ENCODE data around the gene PXMP2. TPM values are rescaled to one million over a fixed set of nuclear protein-coding genes. Genes with fewer than 3 reads are reported as not detected.
"Not testable (repeated sequence)": the region's sequence is repeated elsewhere in the genome, so short reads cannot be mapped to it uniquely, and the experiment has no call there.

The PXMP2 gene
- total RNA-seq, 1 donor from 2014 or later, result 28.0 TPM

DNA sequence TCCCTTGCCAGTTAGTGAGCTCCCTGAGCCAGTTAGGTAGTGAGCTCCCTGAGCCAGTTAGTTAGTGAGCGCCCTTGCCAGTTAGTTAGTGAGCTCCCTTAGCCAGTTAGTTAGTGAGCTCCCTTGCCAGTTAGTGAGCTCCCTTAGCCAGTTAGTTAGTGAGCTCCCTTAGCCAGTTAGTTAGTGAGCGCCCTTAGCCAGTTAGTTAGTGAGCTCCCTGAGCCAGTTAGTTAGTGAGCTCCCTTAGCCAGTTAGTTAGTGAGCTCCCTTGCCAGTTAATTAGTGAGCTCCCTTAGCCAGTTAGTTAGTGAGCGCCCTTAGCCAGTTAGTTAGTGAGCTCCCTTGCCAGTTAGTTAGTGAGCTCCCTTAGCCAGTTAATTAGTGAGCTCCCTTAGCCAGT is 4.6 kb downstream of the PXMP2 start:
- intact Hi-C loops (cut with micrococcal nuclease), result not testable (repeated sequence)

DNA sequence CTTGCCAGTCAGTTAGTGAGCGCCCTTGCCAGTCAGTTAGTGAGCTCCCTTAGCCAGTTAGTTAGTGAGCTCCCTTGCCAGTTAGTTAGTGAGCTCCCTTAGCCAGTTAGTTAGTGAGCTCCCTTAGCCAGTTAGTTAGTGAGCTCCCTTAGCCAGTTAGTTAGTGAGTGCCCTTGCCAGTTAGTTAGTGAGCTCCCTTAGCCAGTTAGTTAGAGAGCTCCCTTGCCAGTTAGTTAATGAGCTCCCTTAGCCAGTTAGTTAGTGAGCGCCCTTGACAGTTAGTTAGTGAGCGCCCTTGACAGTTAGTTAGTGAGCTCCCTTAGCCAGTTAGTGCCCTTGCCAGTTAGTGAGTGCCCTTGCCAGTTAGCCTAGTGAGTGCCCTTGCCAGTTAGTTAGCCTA is 7.5 kb downstream of the PXMP2 start:
- intact Hi-C loops (cut with micrococcal nuclease), result not testable (repeated sequence)

DNA sequence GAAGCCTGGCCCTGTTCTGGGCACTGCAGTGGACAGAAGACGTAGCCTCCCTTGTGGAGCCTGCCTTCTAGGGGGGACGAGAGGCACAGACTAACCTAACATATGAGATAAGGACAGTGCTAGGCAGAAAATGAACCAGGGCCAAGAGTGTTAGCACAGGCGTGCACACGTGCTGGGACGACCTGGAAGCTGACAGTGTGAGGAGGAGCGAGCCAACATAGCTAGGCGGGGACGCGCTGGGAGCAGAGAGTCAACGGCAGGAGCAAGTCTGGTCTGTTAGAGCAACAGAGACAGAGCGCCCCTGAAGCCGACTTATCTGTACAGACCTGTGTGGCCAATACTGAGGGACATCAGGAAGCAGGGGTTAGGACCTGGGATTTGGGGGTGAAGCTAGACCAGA is 8.0 kb downstream of the PXMP2 start:
- intact Hi-C loops (cut with micrococcal nuclease), result no loop called here

DNA sequence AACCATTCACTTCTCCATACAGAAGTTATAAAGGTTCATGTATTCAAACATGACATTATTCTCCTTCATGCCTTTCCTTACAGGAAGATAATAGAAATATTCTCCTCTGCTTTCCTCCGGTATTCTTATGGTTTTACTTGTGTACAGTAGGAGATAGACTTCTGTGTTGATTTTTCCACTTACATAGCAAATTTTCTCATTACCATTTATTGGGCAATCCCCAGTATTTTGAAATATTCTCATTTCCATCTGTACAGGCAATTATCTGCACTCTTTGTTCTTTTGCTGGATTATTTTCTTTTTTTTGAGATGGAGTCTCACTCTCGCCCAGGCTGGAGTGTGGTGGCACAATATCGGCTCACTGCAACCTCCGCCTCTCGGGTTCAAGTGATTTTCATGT is 11.0 kb downstream of the PXMP2 start:
- intact Hi-C loops (cut with micrococcal nuclease), result no loop called here

DNA sequence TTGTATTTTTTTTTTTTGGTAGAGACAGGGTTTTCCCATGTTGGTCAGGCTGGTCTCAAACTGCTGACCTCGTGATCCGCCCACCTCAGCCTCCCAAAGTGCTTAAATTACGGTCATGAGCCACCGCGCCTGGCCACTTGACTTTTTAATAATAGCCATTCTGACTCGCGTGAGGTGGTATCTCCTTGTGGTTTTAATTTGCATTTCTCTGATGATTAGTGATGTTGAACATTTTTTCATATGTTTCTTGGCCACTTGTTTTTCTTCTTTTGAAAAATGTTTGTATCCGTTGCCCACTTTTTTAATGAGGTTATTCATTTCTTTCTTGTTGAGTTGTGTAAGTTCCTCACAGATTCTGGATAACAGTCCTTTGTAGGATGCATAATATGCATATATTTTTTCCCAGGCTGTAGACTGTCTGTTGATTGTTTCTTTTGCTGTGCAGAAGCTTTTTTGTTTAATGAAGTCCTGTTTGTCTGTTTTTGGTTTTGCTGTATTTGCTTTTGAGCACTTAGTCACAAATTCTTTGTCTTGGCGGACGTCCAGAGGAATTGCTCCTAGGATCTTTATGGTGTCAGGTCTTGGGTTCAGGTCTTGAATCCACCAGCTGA is 12.9 kb downstream of the PXMP2 start:
- intact Hi-C loops (cut with micrococcal nuclease), result no loop called here

DNA sequence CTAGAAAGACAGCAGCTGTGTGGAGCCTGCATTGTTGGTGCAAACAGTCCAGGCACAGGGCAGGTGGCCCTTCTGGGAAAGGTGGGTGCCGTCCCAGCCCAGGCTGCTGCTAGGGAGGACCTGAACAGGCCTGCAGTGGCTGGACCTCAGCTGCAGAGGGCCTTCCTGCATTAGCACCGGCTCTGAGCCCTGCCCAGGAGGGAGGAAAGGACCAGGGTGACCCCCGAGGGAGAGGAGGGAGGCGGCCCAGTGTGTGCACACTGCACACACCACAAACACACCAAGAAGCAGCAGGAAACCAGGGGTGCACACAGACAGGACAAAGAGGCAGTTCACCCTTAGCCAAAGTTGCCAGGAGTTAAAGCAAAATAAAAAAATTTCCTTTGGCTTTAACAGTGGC is 15.3 kb downstream of the PXMP2 start:
- intact Hi-C loops (cut with micrococcal nuclease), result no loop called here

DNA sequence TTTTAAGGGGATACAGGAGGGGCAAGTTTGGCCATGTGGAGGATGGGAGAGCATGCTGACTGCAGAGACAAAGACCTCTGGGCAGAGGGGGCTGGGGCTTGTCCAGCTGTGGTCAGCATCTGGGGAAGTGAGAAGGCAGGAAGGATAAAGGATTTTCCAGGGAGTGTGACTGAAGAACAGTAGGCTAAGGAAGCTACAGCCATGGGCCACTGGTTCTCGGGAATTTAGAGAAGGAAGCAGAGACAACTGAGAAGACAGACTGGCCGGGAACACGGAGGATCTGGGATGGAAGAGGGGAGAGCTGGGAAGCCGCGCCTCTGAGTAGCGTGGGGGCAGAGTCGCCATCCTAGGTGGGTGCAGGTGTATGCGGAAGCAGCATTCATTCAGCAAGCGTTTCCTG is 16.3 kb downstream of the PXMP2 start:
- intact Hi-C loops (cut with micrococcal nuclease), result no loop called here

DNA sequence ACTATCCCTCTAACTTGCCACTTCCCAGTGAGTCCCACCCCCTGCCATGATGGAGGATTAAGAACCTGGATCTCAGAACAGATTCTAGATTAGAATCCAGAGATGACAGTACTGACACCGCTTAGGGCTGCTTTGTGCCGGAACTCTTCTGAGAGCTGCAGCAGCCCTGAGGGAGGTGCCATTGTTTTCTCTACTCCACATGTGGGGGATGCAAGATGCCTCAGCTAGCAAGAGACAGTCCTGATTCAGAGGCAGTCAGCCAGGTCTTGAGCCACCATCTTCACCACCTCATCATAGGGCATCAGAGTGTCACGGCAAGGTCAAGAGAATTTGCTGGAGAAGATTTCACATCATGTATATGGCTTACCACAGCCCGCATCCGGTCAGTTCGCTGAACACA is 19.9 kb downstream of the PXMP2 start:
- intact Hi-C loops (cut with micrococcal nuclease), result no loop called here

DNA sequence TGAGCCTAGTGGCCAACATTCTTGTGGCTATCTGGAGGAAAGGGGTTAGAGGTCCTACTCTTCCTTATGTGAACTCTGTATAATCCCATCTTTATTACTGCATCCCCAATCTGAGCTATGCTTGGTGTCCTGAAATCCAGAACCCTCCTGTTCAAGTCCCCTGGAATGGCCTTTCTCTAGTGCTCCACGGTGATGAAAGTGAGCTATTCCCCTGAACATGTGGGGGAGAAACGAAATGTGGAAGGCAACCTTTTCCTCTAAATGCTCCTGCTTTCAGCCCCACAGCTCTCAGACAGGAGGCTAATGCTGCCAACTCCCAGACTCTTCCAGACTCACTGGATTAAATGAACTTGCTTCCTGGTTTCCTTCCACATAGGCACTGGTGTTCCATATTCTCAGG is 20.8 kb downstream of the PXMP2 start:
- intact Hi-C loops (cut with micrococcal nuclease), result no loop called here

DNA sequence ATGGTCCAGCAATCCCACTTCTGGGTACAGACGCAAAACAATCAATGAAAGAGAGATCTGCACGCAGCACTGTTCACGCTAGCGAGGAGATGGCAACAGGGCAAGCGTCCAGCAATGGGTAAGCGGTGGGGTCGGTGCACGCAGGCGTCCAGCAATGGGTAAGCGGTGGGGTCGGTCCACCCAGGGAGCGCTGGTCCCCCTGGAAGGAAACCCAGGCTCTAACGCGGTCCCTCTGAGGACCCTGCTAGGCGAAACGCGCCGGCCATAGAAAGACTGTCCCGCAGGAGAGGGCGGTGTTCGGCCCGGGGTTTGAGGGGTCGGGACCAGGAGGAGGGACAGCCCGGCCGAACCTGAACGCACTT is 22.6 kb downstream of the PXMP2 start:
- intact Hi-C loops (cut with micrococcal nuclease), result loop anchor here (1.0 to 2.0 kb wide), 4 partner anchors 23 to 370 kb away; partner anchors contain the start of genes GOLGA3, POLE, PXMP2 and ZNF140

DNA sequence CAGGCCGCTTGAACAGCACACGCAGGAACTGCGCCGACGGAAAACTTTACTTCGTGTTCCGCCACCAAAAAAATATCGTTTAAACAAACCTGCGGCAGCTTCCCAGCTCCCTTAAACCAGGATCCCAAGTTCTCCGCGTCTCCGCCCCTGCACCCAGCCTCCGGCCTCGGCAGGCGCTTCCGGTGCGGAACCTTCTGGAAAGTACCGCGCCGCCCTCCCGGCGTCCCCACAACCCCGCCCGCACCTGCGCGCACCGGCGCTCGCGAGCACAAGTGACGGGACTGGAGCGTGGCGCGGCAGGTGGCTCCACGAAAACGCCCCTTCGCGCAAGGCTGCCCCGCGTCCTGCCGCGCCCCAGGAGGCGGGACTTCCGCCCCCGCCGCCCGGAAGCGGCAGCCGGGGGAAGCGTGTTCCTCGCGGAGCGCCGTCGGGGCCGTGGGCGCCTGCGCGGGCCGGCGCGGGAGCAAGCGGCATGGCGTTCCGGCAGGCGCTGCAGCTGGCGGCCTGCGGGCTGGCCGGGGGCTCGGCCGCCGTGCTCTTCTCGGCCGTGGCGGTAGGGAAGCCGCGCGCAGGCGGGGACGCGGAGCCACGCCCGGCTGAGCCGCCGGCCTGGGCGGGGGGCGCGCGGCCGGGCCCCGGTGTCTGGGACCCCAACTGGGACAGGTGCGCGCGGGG is 23.2 kb downstream of the PXMP2 start, which contains the start of gene PGAM5:
Gene PGAM5, plus strand, starts transcription at position 438 of the 675 bp plus-strand sequence. Its CDS starts 35 bp downstream, at position 473.
- intact Hi-C loops (cut with micrococcal nuclease), result loop anchor here (1.0 to 2.0 kb wide), 4 partner anchors 23 to 370 kb away; partner anchors contain the start of genes GOLGA3, POLE, PXMP2 and ZNF140

DNA sequence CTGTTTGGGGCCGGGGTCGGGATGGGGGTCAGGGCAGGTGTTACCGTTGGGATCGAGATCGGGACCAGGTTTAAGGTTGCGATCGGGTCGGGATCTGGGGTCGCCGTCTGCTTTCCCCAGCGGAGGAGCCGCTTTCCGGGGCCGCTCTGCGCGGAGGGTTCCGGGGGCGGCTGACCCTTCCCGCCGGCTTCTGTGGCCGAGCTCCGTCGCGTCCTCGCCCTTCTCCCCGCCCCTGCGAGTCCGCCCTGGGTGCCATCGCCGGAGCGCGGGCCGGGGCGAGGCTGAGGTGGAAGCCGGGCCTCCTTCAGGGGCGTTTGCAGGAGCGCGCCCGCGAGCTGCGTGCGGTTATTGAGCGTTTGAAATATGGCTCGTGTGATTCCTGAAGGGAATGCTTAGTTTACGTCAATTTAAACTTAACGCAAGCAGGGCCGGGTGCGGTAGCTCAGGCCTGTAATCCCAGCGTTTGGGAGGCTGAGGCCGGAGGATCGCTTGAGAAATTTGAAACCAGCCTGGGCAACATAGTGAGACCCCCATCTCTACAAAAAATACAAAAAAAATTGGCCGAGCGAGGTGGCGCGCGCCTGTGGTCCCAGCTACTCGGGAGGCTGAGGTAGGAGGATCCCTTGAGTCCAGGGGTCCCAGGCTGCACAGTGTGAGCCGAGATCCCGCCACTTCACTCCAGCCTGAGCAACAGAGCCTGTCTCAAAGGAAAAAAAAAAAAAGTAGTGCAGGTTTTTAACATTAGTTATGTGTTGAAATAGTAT is 23.9 kb downstream of the PXMP2 start:
- intact Hi-C loops (cut with micrococcal nuclease), result loop anchor here (2.0 kb wide), 1 partner anchor 118 kb away; the partner anchor contains the start of gene GOLGA3

DNA sequence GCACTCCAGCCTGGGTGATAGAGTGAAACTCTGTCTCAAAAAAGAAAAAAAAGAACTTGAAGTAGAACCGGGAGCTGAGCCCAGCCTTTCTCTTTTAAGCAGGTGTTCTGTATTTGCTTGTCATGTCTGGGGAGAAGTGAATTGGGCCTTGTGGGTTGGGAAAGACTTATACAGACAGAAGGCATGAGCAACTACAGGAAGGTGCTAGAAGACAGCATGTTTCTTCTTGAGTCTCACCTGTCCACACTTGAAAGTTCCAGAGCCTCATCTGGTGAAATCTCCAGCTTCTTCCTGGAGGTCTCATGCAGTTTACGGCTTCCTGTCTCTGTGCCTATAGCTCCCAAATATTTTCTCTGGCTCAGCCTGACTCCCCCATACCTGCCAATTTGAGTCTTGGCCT is 25.7 kb downstream of the PXMP2 start:
- intact Hi-C loops (cut with micrococcal nuclease), result no loop called here

DNA sequence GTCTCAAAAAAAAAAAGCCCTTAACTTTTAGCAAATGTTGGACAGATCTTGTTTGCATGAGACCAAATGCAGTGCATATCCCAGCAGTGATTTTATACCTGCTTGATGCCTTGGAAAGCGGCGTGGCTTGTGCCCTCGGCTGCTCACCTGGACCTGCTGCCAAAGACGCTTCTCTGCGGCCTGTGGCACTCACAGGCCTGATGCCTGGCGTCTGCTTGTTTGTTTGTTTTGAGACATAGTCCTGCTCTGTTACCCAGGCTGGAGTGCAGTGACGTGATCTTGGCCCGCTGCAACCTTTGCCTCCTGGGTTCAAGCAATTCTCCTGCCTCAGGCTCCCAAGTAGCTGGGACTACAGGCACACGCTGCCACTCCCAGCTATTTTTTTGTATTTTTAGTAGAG is 28.5 kb downstream of the PXMP2 start:
- intact Hi-C loops (cut with micrococcal nuclease), result no loop called here

DNA sequence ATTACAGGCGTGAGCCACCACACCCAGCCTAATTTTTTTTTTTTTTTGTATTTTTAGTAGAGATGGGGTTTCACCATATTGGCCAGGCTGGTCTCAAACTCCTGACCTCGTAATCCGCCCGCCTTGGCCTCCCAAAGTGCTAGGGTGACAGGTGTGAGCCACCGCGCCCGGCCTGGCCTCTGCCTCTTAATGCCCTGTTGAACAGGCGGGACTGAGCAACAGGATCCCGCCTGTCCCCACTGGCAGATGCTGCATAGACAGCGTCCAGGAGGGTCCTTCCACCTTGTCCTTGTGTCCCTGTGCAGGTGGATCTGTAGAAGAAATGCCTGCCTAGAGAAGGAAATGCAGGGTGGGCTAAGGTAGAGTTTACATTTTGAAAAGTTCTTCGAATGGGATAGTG is 29.0 kb downstream of the PXMP2 start:
- intact Hi-C loops (cut with micrococcal nuclease), result no loop called here

DNA sequence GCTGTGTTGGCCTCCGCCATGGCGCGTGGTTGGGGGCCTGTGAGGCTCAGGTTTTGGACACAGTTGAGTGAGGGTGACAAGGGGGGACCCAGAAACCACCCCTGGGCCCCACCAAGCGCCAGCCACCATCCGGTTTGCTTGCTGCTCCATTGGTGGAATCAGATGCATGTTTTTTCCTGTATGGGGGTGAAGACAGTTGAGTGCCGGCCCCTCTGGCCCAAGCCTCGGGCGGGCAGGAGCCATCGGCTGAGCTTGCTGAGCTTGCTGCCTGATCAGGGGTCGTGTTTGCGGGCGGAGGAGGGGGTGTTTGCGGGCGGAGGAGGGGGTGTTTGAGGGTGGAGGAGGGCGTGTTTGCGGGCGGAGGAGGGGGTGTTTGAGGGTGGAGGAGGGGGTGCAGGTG is 29.6 kb downstream of the PXMP2 start:
- intact Hi-C loops (cut with micrococcal nuclease), result no loop called here

DNA sequence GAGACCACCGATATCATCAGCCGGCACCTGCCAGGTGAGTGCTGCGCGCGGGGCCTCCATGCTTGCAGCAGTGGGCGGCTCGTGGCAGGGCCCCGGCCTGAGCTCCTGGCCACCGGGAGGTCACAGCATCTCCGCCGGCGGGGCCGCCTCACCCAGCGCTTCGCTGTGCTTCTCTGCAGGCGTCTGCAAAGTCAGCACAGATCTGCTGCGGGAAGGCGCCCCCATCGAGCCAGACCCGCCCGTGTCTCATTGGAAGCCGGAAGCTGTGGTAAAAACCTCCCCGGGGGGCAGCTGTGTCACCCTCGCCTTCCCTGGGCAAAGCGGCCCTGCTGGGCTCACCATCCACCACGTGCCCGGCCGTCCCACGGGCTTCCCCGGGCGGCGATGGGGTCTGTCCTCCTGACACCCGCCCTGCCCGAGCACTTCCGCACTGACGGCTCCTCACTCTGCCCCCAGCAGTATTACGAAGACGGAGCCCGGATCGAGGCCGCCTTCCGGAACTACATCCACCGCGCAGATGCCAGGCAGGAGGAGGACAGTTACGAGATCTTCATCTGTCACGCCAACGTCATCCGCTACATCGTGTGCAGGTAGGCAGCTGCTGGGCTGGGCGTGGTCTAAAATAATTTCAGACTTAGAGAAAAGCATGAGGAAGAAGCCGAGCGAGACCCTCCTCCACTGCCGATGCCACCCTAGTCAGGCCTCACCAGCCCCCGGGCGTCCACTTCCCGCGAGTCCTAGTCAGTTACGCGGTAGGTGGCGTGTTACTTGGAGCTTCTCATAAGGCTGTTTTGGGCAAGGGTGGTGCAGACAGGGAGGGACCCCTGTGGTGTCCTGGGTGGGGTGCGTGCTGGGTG is 30.4 kb downstream of the PXMP2 start:
- intact Hi-C loops (cut with micrococcal nuclease), result no loop called here

DNA sequence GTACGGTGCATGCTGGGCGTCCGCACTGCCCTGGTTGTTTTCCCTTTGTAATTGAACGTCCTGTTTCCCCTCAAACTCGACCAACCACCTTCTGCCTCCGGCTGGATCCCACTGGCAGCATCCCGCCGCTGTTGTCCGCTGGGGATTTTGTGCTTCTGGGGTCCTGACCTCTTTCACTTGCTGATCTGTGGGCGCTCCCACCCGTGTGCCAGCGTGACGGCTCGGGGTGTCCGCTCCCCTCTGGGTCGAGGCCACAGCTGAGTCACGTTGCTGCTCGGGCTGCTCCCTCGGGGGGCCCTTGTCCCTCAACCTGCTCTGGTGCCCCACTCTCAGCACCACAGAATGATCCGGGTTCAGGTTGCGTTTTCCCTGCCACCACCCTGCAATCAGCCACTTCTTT is 31.3 kb downstream of the PXMP2 start:
- intact Hi-C loops (cut with micrococcal nuclease), result no loop called here

DNA sequence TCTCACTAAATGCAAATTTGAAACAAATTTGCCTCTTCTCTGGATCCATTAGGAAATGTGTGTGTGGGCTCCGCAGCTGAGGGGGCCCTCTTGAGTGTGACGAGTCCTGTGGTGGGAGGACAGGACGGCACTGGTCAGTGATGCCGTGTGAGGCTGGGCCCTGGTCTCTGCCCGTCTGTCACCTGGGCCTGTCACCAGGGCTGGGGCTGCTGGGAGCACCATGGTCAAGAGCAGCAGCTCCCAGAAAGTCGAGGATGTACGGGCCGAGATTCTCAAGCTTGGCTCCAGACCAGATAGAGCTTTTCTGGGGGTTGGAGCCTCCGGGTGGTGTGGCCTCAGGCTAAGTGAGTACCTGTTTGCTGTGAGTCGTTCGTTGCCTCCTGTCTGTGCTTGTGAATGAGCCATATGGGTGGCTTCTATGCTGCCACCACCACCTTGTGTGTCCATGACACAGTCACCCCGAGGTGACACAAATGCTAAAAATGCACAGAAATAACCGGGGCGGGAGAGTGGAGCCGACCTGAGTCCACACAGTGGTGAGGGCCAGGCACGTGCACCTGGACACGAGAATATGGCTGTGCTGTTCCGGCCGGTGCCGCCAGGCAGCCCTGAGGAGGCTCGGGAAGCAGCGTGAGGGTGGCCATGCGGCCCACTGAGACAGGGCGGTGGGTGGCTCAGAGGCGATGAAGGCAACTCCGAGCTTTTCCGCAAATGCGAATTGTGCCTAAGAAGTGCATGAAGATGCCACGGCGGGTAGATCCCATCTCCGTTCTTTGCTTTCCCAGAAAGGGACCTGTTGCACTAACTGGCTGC is 32.0 kb downstream of the PXMP2 start:
- intact Hi-C loops (cut with micrococcal nuclease), result no loop called here

DNA sequence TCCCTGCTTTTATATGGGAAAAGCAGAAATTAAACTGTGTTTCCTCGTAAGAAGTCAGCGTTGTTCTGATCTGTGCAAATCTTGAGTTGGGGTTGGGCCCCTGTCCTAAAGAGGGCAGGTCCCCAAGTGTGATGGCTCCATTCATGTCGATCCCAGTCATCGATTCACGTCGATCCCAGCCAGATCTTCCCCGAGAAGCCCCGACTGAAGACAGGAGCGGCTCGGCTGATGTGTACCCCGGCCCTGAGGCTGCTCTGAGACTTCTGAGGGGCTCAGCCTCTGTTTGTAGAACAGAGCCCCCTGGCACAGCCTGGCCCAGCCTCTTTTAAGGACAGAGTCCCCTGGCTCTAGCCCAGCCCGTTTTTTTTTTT is 32.6 kb downstream of the PXMP2 start:
- intact Hi-C loops (cut with micrococcal nuclease), result no loop called here
